GM12872 (cell line): ENCODE results near the gene RTN1.

Source experiments
- CTCF ChIP-seq: IDR thresholded peaks from 3 replicates; pipeline ENCODE4 v1.5.1; 2011; ENCODE audit warnings: low read depth, mild to moderate bottlenecking, low read length, moderate library complexity; ENCODE audit not compliant: insufficient read depth

The RTN1 gene

GRCh38 chr14:59588101-59588500, 282.5 kb downstream of the RTN1 start:
- TF ChIP-seq CTCF = no peak

GRCh38 chr14:59585891-59586554, 284.6 kb downstream of the RTN1 start:
- no peak for TF ChIP-seq CTCF

GRCh38 chr14:59583755-59584154, 286.8 kb downstream of the RTN1 start:
- no peak for TF ChIP-seq CTCF

- 0 out of 3 replicates have a peak, but pooled peaks have one; percentile 21 for TF ChIP-seq CTCF
Measured at GRCh38 chr14:59582845-59583509, 287.6 kb downstream of the RTN1 start.

- no peak for TF ChIP-seq CTCF
Measured at GRCh38 chr14:59582161-59582560, 288.4 kb downstream of the RTN1 start.

- no peak for TF ChIP-seq CTCF
Measured at GRCh38 chr14:59580911-59581310, 289.7 kb downstream of the RTN1 start.

- peak; percentile 89 for TF ChIP-seq CTCF
Measured at GRCh38 chr14:59576332-59577294, 294.0 kb downstream of the RTN1 start, which contains the start of gene CCDC175. TSS of gene CCDC175 (minus strand) at chr14:59576812. CDS start at chr14:59576775, 37 bp downstream.
